Endothelial cell of umbilical vein (primary cell): ENCODE measurements around the gene DOP1A. TPM values are rescaled to one million over a fixed set of nuclear protein-coding genes. Genes with fewer than 3 reads are reported as not detected.

Source experiments
- BruUV-seq: library from RNA; stranded (reverse); fragments of 400-500 nt; replicated peaks from 2 replicates; lab custom pipeline; 2021; lab: Mats Ljungman, UMichigan
- CTCF ChIA-PET: fragments of 300-600, 350-600 bp; sonication (Branson Sonifier 250); formaldehyde crosslinking; loops from one replicate; lab custom pipeline; 2021; ENCODE audit warnings: antibody characterized with exemption, inconsistent platforms; lab: Charles Lee
- POLR2A ChIA-PET: fragments of 300-600, 350-600 bp; sonication (Branson Sonifier 250); formaldehyde crosslinking; loops from one replicate; lab custom pipeline; 2021; ENCODE audit warnings: antibody characterized with exemption, inconsistent platforms; lab: Charles Lee
- DNase-seq: peaks from one replicate; pipeline ENCODE4 v3.0.0-alpha.2; 2011; ENCODE audit warnings: low read depth, low spot score
- FAIRE-seq: peaks from 2 replicates; lab custom pipeline; 2011; peaks lifted over from hg19 to GRCh38; lab: Jason Lieb, UNC
- H2AFZ ChIP-seq: 2 replicates; pipeline ENCODE4 v1.6.0; 2012; ENCODE audit warnings: low read depth, low read length, control low read depth, inconsistent platforms
- H3K27ac ChIP-seq: 2 replicates; pipeline ENCODE4 v1.5.1; 2011; ENCODE audit warnings: low read depth, mild to moderate bottlenecking, control low read depth, low read length, moderate library complexity; ENCODE audit not compliant: insufficient read depth
- H3K27me3 ChIP-seq, 2 experiments: 2 replicates each; pipeline versions ENCODE4 v1.6.0 to v1.6.1; 2011; ENCODE audit warnings: low read length in 2 of 2, mixed read lengths in 1 of 2; ENCODE audit not compliant: control insufficient read depth in 2 of 2, insufficient read depth in 2 of 2
- H3K36me3 ChIP-seq, 2 experiments: 2 replicates in 1 of 2; 3 replicates in 1 of 2; pipeline ENCODE4 v1.5.1; 2011; ENCODE audit warnings: low read length in 2 of 2, mild to moderate bottlenecking in 1 of 2, moderate library complexity in 1 of 2; ENCODE audit not compliant: control insufficient read depth in 2 of 2, insufficient read depth in 2 of 2; ENCODE audit errors: extremely low read depth in 1 of 2
- H3K4me1 ChIP-seq: 3 replicates; pipeline ENCODE4 v1.5.1; 2011; ENCODE audit warnings: mild to moderate bottlenecking, low read length; ENCODE audit not compliant: control insufficient read depth, insufficient read depth; ENCODE audit errors: extremely low read depth
- H3K4me2 ChIP-seq: 2 replicates; pipeline ENCODE4 v1.6.1; 2011; ENCODE audit warnings: low read length, control low read depth, mixed read lengths; ENCODE audit not compliant: insufficient read depth
- H3K4me3 ChIP-seq, 3 experiments: fragments of 200-600 bp in 1 of 3; sonication (generic), shearing (Covaris generic) in 1 of 3; replicated peaks in 1 of 3; 2 replicates each; pipeline ENCODE4 v1.5.1; 2011 to 2016; ENCODE audit warnings: control low read depth in 3 of 3, low read length in 3 of 3, mild to moderate bottlenecking in 2 of 3, inconsistent platforms in 1 of 3, low read depth in 1 of 3, moderate library complexity in 1 of 3; ENCODE audit not compliant: insufficient read depth in 1 of 3
- H3K79me2 ChIP-seq: 2 replicates; pipeline ENCODE4 v1.6.0; 2012; ENCODE audit warnings: low read length, inconsistent platforms; ENCODE audit not compliant: control insufficient read depth, insufficient read depth
- H3K9ac ChIP-seq: replicated peaks from 2 replicates; pipeline ENCODE3; 2011; ENCODE audit warnings: low read length, control low read depth; ENCODE audit not compliant: insufficient read depth; ENCODE audit errors: extremely low read depth
- H3K9me1 ChIP-seq: replicated peaks from 3 replicates; pipeline ENCODE4 v1.6.0; 2011; ENCODE audit warnings: mild to moderate bottlenecking, low read length; ENCODE audit not compliant: control insufficient read depth, insufficient read depth; ENCODE audit errors: extremely low read depth
- H3K9me3 ChIP-seq: replicated peaks from 2 replicates; pipeline ENCODE4 v1.5.1; 2012; ENCODE audit warnings: low read length, inconsistent platforms; ENCODE audit not compliant: control insufficient read depth, insufficient read depth
- H4K20me1 ChIP-seq: replicated peaks from 2 replicates; pipeline ENCODE3; 2011; ENCODE audit warnings: mild to moderate bottlenecking, low read length; ENCODE audit not compliant: control insufficient read depth, insufficient read depth; ENCODE audit errors: extremely low read depth
- CTCF ChIP-seq, 2 donors: IDR thresholded peaks; 1 replicate in 1 of 2; 2 replicates in 1 of 2; pipeline ENCODE4 v1.5.1; 2011; ENCODE audit warnings: low read length in 2 of 2, mild to moderate bottlenecking in 2 of 2, moderate library complexity in 2 of 2, control low read depth in 1 of 2, inconsistent platforms in 1 of 2, low read depth in 1 of 2; ENCODE audit not compliant: insufficient read depth in 1 of 2; ENCODE audit errors: extremely low read depth in 1 of 2
- EZH2 ChIP-seq: IDR thresholded peaks from 2 replicates; pipeline ENCODE4 v1.6.1; 2012; ENCODE audit warnings: borderline replicate concordance, low read depth, mild to moderate bottlenecking, moderate library complexity, low read length, inconsistent platforms; ENCODE audit not compliant: severe bottlenecking
- FOS ChIP-seq: IDR thresholded peaks from 2 replicates; pipeline ENCODE4 v1.6.1; 2011; ENCODE audit warnings: mild to moderate bottlenecking, low read length, moderate library complexity, borderline replicate concordance; ENCODE audit not compliant: insufficient read depth
- GATA2 ChIP-seq: IDR thresholded peaks from 2 replicates; pipeline ENCODE4 v1.7.0; 2011; ENCODE audit warnings: low read depth, mild to moderate bottlenecking, moderate library complexity, mixed read lengths, low read length; ENCODE audit not compliant: insufficient read length, insufficient read depth
- MAX ChIP-seq: IDR thresholded peaks from 2 replicates; pipeline ENCODE4 v1.6.1; 2011; ENCODE audit not compliant: insufficient read depth, insufficient read length
- POLR2A ChIP-seq: IDR thresholded peaks from 2 replicates; pipeline ENCODE4 v1.6.1; 2012; ENCODE audit warnings: low read depth, mild to moderate bottlenecking, control low read depth, low read length
- POLR2AphosphoS5 ChIP-seq: IDR thresholded peaks from 2 replicates; pipeline ENCODE4 v1.6.1; 2012; ENCODE audit warnings: low read depth, mild to moderate bottlenecking, control low read depth, low read length, moderate library complexity; ENCODE audit not compliant: insufficient read depth
- dilution Hi-C: fragments of 300-500 bp; cut with MboI; formaldehyde crosslinking; loops from one replicate; pipeline ENCODE4 v1.15.0; 2019; ENCODE audit warnings: low sequenced_read_pairs; ENCODE audit not compliant: extremely low pct_ligation_motif_present
- intact Hi-C: fragments of 100-400 bp; cut with micrococcal nuclease; formaldehyde crosslinking; loops from one replicate; pipeline ENCODE4 v1.10.0; 2022
- polyA plus RNA-seq, 4 experiments: library from polyadenylated mRNA; depleted of rRNA in 3 of 4; stranded (reverse) in 3 of 4; unstranded in 1 of 4; fragments of >200 nt; gene quantifications; 2 replicates each; pipeline versions ENCODE4 v1.2.1 to v1.2.3, GENCODE V29; 2011 to 2012; ENCODE audit warnings: missing spikeins in 1 of 4
- total RNA-seq: library from RNA; stranded (reverse); gene quantifications from 2 replicates; pipeline ENCODE4 v1.2.3, GENCODE V29; 2021

Gene DOP1A
- total and polyA plus RNA-seq, 2 donors (not counting 3 experiments of a cell fraction or from before 2014, with no cell fraction given), result 6.3 to 12.3 TPM

- H3K27ac ChIP-seq, result no peak overlapping the region
- H3K4me2 ChIP-seq, result no peak overlapping the region
- POLR2A ChIA-PET, result no interaction called here
- no peak overlapping the region for H3K4me3 ChIP-seq
- H3K27me3 ChIP-seq, result no peaks in the 10 kb centered on the region
- H3K4me1 ChIP-seq, result no peaks in the 10 kb centered on the region
- no peaks in the 10 kb centered on the region for H3K9me1 ChIP-seq
- H3K9me3 ChIP-seq, result no peaks in the 10 kb centered on the region
- intact Hi-C loops, result loop anchor here (2.0 kb wide), 2 partner anchors 14 to 46 kb away; no protein-coding TSS in a partner anchor
- H3K79me2 ChIP-seq, result no peaks in the 10 kb centered on the region
- no peak for DNase-seq
- no peak overlapping the region for H3K9ac ChIP-seq
- dilution Hi-C loops, result no loop called here
- no peak overlapping the region for H2AFZ ChIP-seq
- TF ChIP-seq CTCF (IDR thresholded peaks at IDR 0.05; ENCODE audit: extremely low read depth in 1 of 2, insufficient read depth in 1 of 2, low read depth in 1 of 2, low read length in 2 of 2), result no peak
- H3K36me3 ChIP-seq, result peaks cover 21 to 45% of the 10 kb centered on the region in 2 experiments
- BruUV-seq, result no TSS peak
- H4K20me1 ChIP-seq, result peaks cover 2% of the 10 kb centered on the region
- CTCF ChIA-PET, result interaction anchor here (3.3 to 4.0 kb wide), 2 partner anchors 47 to 101 kb away, joined by 7 to 18 read pairs; partner anchors contain the start of gene DOP1A
- no peak for FAIRE-seq
Observed at GRCh38 chr6:83168556-83168955, 101.1 kb downstream of the DOP1A start.

- H3K79me2 ChIP-seq, result no peaks in the 10 kb centered on the region
- CTCF ChIA-PET, result interaction anchor here (1.0 to 4.0 kb wide), 4 partner anchors 46 to 367 kb away, joined by 3 to 18 read pairs (median 5); partner anchors contain the start of genes DOP1A and UBE3D
- no TSS peak for BruUV-seq
- DNase-seq, result no peak
- no peaks in the 10 kb centered on the region for H3K4me1 ChIP-seq
- FAIRE-seq, result no peak
- intact Hi-C loops (loop anchor here (2.0 kb wide), 2 partner anchors 14 to 46 kb away; no protein-coding TSS in a partner anchor), dilution Hi-C loops (no loop called here)
- H3K9me3 ChIP-seq, result no peaks in the 10 kb centered on the region
- H3K4me3 ChIP-seq, result no peak overlapping the region
- no peak overlapping the region for H3K9ac ChIP-seq
- no peaks in the 10 kb centered on the region for H3K27me3 ChIP-seq
- TF ChIP-seq POLR2AphosphoS5 (no peak), GATA2 (no peak), FOS (no peak), POLR2A (no peak), MAX (no peak), EZH2 (no peak), CTCF (IDR thresholded peaks at IDR 0.05; ENCODE audit: extremely low read depth in 1 of 2, insufficient read depth in 1 of 2, low read depth in 1 of 2, low read length in 2 of 2) (no peak)
- H2AFZ ChIP-seq, result no peak overlapping the region
- peaks cover 22 to 45% of the 10 kb centered on the region in 2 experiments for H3K36me3 ChIP-seq
- peaks cover 2% of the 10 kb centered on the region for H4K20me1 ChIP-seq
- H3K27ac ChIP-seq, result no peak overlapping the region
- H3K9me1 ChIP-seq, result no peaks in the 10 kb centered on the region
- no peak overlapping the region for H3K4me2 ChIP-seq
- POLR2A ChIA-PET, result no interaction called here
Observed at GRCh38 chr6:83169106-83169505, 101.6 kb downstream of the DOP1A start.
